H9 (cell line): ENCODE results near the gene LORICRIN. TPM values are rescaled to one million over a fixed set of nuclear protein-coding genes. Genes with fewer than 3 reads are reported as not detected.

Experiments used
- DNase-seq: peaks from one replicate; pipeline ENCODE4 v3.0.0-alpha.2; 2017
- H2AFZ ChIP-seq: one replicate; pipeline ENCODE4 v1.6.1; 2013; ENCODE audit warnings: mild to moderate bottlenecking, low read length, control low read depth, moderate library complexity
- H2AK5ac ChIP-seq: 2 replicates; pipeline ENCODE4 v1.6.1; 2013; ENCODE audit warnings: low read length, control low read depth, mixed read lengths; ENCODE audit not compliant: insufficient read length
- H2BK120ac ChIP-seq: one replicate; pipeline ENCODE4 v1.6.1; 2013; ENCODE audit warnings: low read depth, mild to moderate bottlenecking, low read length, control low read depth, inconsistent platforms; ENCODE audit not compliant: poor library complexity, severe bottlenecking
- H2BK12ac ChIP-seq: 2 replicates; pipeline ENCODE4 v1.6.1; 2013; ENCODE audit warnings: low read length, control low read depth, mixed read lengths, low read depth; ENCODE audit not compliant: insufficient read length
- H2BK15ac ChIP-seq: 2 replicates; pipeline ENCODE4 v1.6.1; 2013; ENCODE audit warnings: low read depth, low read length, control low read depth
- H2BK20ac ChIP-seq: one replicate; pipeline ENCODE4 v1.6.1; 2013; ENCODE audit warnings: low read depth, mild to moderate bottlenecking, low read length, control low read depth, inconsistent platforms; ENCODE audit not compliant: poor library complexity, severe bottlenecking
- H2BK5ac ChIP-seq: 2 replicates; pipeline ENCODE4 v1.6.1; 2013; ENCODE audit warnings: low read length, control low read depth, mixed read lengths; ENCODE audit not compliant: insufficient read length
- H3K14ac ChIP-seq: 2 replicates; pipeline ENCODE4 v1.6.1; 2013; ENCODE audit warnings: low read length, control low read depth; ENCODE audit not compliant: insufficient read depth
- H3K18ac ChIP-seq: 2 replicates; pipeline ENCODE4 v1.6.1; 2013; ENCODE audit warnings: low read depth, mild to moderate bottlenecking, mixed read lengths, low read length, control low read depth; ENCODE audit not compliant: insufficient read length
- H3K23ac ChIP-seq: 2 replicates; pipeline ENCODE4 v1.6.1; 2013; ENCODE audit warnings: low read length, control low read depth, mixed read lengths, low read depth; ENCODE audit not compliant: insufficient read length
- H3K23me2 ChIP-seq: 2 replicates; pipeline ENCODE4 v1.6.1; 2013; ENCODE audit warnings: low read depth, mild to moderate bottlenecking, mixed read lengths, low read length, control low read depth; ENCODE audit not compliant: insufficient read length, poor library complexity, severe bottlenecking
- H3K27ac ChIP-seq: 2 replicates; pipeline ENCODE4 v1.5.1; 2013; ENCODE audit warnings: low read length, control low read depth, mixed read lengths, low read depth; ENCODE audit not compliant: insufficient read length
- H3K27me3 ChIP-seq: 2 replicates; pipeline ENCODE4 v1.6.1; 2013; ENCODE audit warnings: low read length, control low read depth, inconsistent platforms; ENCODE audit not compliant: insufficient read depth
- H3K4ac ChIP-seq: 2 replicates; pipeline ENCODE4 v1.6.1; 2013; ENCODE audit warnings: low read depth, mild to moderate bottlenecking, control low read depth, inconsistent platforms, low read length, moderate library complexity
- H3K4me1 ChIP-seq: 2 replicates; pipeline ENCODE4 v1.6.1; 2013; ENCODE audit warnings: low read length, control low read depth, inconsistent platforms; ENCODE audit not compliant: insufficient read depth
- H3K4me2 ChIP-seq: 2 replicates; pipeline ENCODE4 v1.6.1; 2013; ENCODE audit warnings: low read length, control low read depth, mixed read lengths; ENCODE audit not compliant: insufficient read length, insufficient read depth
- H3K56ac ChIP-seq: 2 replicates; pipeline ENCODE4 v1.6.1; 2013; ENCODE audit warnings: low read depth, mild to moderate bottlenecking, mixed read lengths, low read length, control low read depth; ENCODE audit not compliant: insufficient read length
- H3K79me1 ChIP-seq: 2 replicates; pipeline ENCODE4 v1.6.1; 2013; ENCODE audit warnings: low read depth, mild to moderate bottlenecking, moderate library complexity, low read length, control low read depth, inconsistent platforms; ENCODE audit not compliant: insufficient read depth, poor library complexity, severe bottlenecking
- H3K79me2 ChIP-seq: 2 replicates; pipeline ENCODE4 v1.6.1; 2013; ENCODE audit warnings: low read length, control low read depth, inconsistent platforms; ENCODE audit not compliant: insufficient read depth
- H3K9ac ChIP-seq: 2 replicates; pipeline ENCODE4 v1.6.1; 2013; ENCODE audit warnings: low read length, control low read depth, mixed read lengths; ENCODE audit not compliant: insufficient read length; ENCODE audit errors: extremely low read depth
- H3K9me3 ChIP-seq: one replicate; pipeline ENCODE4 v1.6.1; 2013; ENCODE audit warnings: low read depth, low read length, inconsistent platforms; ENCODE audit not compliant: control insufficient read depth
- H3T11ph ChIP-seq: one replicate; pipeline ENCODE4 v1.6.1; 2013; ENCODE audit warnings: mild to moderate bottlenecking, low read length, control low read depth, inconsistent platforms
- H4K20me1 ChIP-seq: one replicate; pipeline ENCODE4 v1.6.1; 2013; ENCODE audit not compliant: control insufficient read depth, insufficient read length, insufficient read depth
- H4K5ac ChIP-seq: 2 replicates; pipeline ENCODE4 v1.6.1; 2013; ENCODE audit warnings: low read depth, mild to moderate bottlenecking, mixed read lengths, low read length, control low read depth; ENCODE audit not compliant: insufficient read length
- H4K8ac ChIP-seq: replicated peaks from 2 replicates; pipeline ENCODE4 v1.6.1; 2013; ENCODE audit warnings: low read length, control low read depth, mixed read lengths, low read depth; ENCODE audit not compliant: insufficient read length
- H4K91ac ChIP-seq: 2 replicates; pipeline ENCODE4 v1.6.1; 2013; ENCODE audit warnings: low read depth, mild to moderate bottlenecking, moderate library complexity, mixed read lengths, low read length, control low read depth; ENCODE audit not compliant: insufficient read length
- H3K27ac Mint-ChIP-seq, 3 experiments: 2 replicates in 2 of 3; 3 replicates in 1 of 3; pipeline ENCODE4 v1.8.0; 2020 to 2021; ENCODE audit warnings: mixed read lengths in 3 of 3, mild to moderate bottlenecking in 1 of 3, moderate library complexity in 1 of 3
- H3K27me3 Mint-ChIP-seq: 2 replicates; pipeline ENCODE4 v1.8.0; 2021; ENCODE audit warnings: low read depth, mild to moderate bottlenecking, moderate library complexity, mixed read lengths
- H3K36me3 Mint-ChIP-seq, 3 experiments: 2 replicates in 2 of 3; 3 replicates in 1 of 3; pipeline ENCODE4 v1.8.0; 2020 to 2021; ENCODE audit warnings: low read depth in 3 of 3, mixed read lengths in 3 of 3; ENCODE audit not compliant: insufficient read depth in 1 of 3
- H3K4me1 Mint-ChIP-seq, 2 experiments: 2 replicates each; pipeline ENCODE4 v1.8.0; 2020; ENCODE audit warnings: mixed read lengths in 2 of 2
- H3K4me3 Mint-ChIP-seq, 2 experiments: 2 replicates in 1 of 2; 3 replicates in 1 of 2; pipeline ENCODE4 v1.8.0; 2020 to 2021; ENCODE audit warnings: mild to moderate bottlenecking in 2 of 2, mixed read lengths in 2 of 2, moderate library complexity in 1 of 2
- H3K9me3 Mint-ChIP-seq, 2 experiments: 2 replicates in 1 of 2; 3 replicates in 1 of 2; pipeline ENCODE4 v1.8.0; 2020; ENCODE audit warnings: mild to moderate bottlenecking in 2 of 2, mixed read lengths in 2 of 2, moderate library complexity in 1 of 2
- WGBS: extraction: QIAGEN DNeasy Blood & Tissue Kit; methylation state at CpG from one replicate; pipeline ENCODE4 v1.1.7; 2013; ENCODE audit warnings: missing lambda C conversion rate, low lambda C conversion rate, mixed read lengths; ENCODE audit not compliant: insufficient read length; ENCODE audit errors: extremely low coverage; 5-methylcytosine and 5-hydroxymethylcytosine counted together
- total RNA-seq: library from RNA; stranded (reverse); gene quantifications from 2 replicates; pipeline ENCODE4 v1.2.1, GENCODE V29; 2021
- TF ChIP-seq, protein P1 (sequence below): fragments of 200-600 bp; sonication (generic); conservative IDR thresholded peaks from 3 replicates; pipeline ENCODE4 v1.8.0; 2021; ENCODE audit warnings: antibody characterized with exemption, mild to moderate bottlenecking

LORICRIN gene
- total RNA-seq, 1 experiment from 2014 or later = not detected

DNA sequence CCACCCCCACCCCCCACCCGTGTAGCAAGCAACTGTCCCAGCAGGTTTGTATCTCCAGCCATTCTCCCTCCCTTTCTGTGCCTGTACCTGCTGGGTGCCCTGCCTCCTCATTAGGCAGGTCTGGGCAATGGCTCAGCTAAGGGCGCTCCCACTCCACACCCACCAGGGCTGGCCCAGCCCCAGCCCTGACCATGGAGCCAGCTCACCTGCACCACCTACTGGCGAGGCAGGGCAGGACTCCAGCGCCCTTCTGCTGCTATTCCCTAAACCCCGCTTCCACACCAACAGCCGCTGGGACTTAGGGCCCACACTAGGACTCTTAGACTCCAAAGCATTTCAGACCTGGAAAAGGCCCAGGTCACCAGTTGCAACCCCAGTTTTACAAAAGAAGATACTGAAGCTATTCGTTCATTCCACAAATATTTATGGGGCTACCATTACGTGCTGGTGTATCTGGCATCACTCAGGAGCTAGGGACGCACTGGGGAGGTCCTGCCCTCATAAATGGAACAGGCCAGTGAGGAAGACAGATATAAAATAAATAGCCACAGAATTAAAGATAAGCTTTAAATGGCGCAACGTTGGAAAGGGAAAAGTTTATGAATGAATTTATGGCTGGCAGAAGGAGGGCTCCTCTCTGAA is 29.3 kb downstream of the LORICRIN start:
- Histone ChIP-seq H3K23me2 (peaks cover 2% of the 10 kb centered on the region), H2BK120ac (no peak overlapping the region), H3K18ac (no peak overlapping the region), H3K79me1 (no peaks in the 10 kb centered on the region), H3K23ac (no peak overlapping the region), H3K27me3 (no peaks in the 10 kb centered on the region; the same call in 1 of the 2 replicates), H2AFZ (no peak overlapping the region), H3K56ac (no peak overlapping the region), H3K14ac (no peak overlapping the region), H3K4ac (no peak overlapping the region), H3K9ac (no peak overlapping the region), H4K91ac (no peak overlapping the region), H4K5ac (no peak overlapping the region), H4K8ac (no peak overlapping the region), H3K9me3 (no peaks in the 10 kb centered on the region), H2BK20ac (no peak overlapping the region), H3K27ac (no peak overlapping the region), H3T11ph (no peak overlapping the region), H4K20me1 (no peaks in the 10 kb centered on the region), H2BK15ac (no peak overlapping the region), H2AK5ac (no peak overlapping the region), H2BK5ac (no peak overlapping the region), H3K4me1 (no peaks in the 10 kb centered on the region), H3K4me2 (no peak overlapping the region), H2BK12ac (no peak overlapping the region), H3K79me2 (no peaks in the 10 kb centered on the region)
- no peak overlapping the region for H3K27ac Mint-ChIP-seq
- H3K4me1 Mint-ChIP-seq = peaks cover 0 to 6% of the 10 kb centered on the region in 2 experiments; a peak in 2 of 4 replicates
- TF ChIP-seq, protein P1, sequence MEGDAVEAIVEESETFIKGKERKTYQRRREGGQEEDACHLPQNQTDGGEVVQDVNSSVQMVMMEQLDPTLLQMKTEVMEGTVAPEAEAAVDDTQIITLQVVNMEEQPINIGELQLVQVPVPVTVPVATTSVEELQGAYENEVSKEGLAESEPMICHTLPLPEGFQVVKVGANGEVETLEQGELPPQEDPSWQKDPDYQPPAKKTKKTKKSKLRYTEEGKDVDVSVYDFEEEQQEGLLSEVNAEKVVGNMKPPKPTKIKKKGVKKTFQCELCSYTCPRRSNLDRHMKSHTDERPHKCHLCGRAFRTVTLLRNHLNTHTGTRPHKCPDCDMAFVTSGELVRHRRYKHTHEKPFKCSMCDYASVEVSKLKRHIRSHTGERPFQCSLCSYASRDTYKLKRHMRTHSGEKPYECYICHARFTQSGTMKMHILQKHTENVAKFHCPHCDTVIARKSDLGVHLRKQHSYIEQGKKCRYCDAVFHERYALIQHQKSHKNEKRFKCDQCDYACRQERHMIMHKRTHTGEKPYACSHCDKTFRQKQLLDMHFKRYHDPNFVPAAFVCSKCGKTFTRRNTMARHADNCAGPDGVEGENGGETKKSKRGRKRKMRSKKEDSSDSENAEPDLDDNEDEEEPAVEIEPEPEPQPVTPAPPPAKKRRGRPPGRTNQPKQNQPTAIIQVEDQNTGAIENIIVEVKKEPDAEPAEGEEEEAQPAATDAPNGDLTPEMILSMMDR = peak; percentile 85
- DNase-seq = peak; percentile 69
- H3K27me3 Mint-ChIP-seq = peaks cover 6% of the 10 kb centered on the region
- H3K4me3 Mint-ChIP-seq = no peak overlapping the region
- H3K9me3 Mint-ChIP-seq = peaks cover 0 to 8% of the 10 kb centered on the region in 2 experiments; a peak in 3 of 5 replicates
- H3K36me3 Mint-ChIP-seq = no peaks in the 10 kb centered on the region
- no CpG with 5 or more reads among the region's 11 CpGs for WGBS
